Prostate gland (tissue), 2 donors: ENCODE data around the gene EDRF1.

Experiments
- POLR2A ChIP-seq: fragments of 450-650 bp; IDR thresholded peaks from one replicate; pipeline ENCODE4 v1.6.1; 2016; ENCODE audit warnings: antibody characterized with exemption, mild to moderate bottlenecking
- TF ChIP-seq, protein P1 (sequence below), 4 experiments: fragments of 200-600 bp in 2 of 4; fragments of 450-650 bp in 2 of 4; sonication (generic) in 2 of 4; IDR thresholded peaks; 1 replicate in 3 of 4; 2 replicates in 1 of 4; pipeline ENCODE4 v1.5.1; 2016 to 2019; ENCODE audit warnings: antibody characterized with exemption in 4 of 4, mild to moderate bottlenecking in 2 of 4, moderate library complexity in 2 of 4

DNA sequence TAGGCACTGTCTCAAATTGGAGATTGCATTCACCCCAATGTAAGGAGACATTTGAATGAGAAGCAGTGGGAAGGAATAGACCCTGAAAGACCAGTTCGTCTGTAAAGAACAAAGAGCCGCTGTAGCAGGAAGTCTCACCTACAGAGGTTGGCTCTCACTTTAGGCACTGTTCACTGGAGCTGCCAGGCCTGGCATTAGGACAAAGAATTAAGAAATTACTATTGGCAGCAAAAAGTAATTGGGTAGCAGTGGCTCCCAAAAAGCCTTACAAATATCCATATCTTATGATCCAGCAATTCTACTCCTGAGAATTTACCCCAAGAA, 26.0 kb upstream of the EDRF1 start:
- TF ChIP-seq, protein P1, sequence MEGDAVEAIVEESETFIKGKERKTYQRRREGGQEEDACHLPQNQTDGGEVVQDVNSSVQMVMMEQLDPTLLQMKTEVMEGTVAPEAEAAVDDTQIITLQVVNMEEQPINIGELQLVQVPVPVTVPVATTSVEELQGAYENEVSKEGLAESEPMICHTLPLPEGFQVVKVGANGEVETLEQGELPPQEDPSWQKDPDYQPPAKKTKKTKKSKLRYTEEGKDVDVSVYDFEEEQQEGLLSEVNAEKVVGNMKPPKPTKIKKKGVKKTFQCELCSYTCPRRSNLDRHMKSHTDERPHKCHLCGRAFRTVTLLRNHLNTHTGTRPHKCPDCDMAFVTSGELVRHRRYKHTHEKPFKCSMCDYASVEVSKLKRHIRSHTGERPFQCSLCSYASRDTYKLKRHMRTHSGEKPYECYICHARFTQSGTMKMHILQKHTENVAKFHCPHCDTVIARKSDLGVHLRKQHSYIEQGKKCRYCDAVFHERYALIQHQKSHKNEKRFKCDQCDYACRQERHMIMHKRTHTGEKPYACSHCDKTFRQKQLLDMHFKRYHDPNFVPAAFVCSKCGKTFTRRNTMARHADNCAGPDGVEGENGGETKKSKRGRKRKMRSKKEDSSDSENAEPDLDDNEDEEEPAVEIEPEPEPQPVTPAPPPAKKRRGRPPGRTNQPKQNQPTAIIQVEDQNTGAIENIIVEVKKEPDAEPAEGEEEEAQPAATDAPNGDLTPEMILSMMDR (IDR thresholded peaks at IDR 0.05): no peak
- TF ChIP-seq POLR2A: no peak
